ENCODE data around the gene CYS1.

GRCh38 chr2:10101491-10101890 lies 21.3 kb upstream of the CYS1 start:
- TF ChIP-seq, protein P1, sequence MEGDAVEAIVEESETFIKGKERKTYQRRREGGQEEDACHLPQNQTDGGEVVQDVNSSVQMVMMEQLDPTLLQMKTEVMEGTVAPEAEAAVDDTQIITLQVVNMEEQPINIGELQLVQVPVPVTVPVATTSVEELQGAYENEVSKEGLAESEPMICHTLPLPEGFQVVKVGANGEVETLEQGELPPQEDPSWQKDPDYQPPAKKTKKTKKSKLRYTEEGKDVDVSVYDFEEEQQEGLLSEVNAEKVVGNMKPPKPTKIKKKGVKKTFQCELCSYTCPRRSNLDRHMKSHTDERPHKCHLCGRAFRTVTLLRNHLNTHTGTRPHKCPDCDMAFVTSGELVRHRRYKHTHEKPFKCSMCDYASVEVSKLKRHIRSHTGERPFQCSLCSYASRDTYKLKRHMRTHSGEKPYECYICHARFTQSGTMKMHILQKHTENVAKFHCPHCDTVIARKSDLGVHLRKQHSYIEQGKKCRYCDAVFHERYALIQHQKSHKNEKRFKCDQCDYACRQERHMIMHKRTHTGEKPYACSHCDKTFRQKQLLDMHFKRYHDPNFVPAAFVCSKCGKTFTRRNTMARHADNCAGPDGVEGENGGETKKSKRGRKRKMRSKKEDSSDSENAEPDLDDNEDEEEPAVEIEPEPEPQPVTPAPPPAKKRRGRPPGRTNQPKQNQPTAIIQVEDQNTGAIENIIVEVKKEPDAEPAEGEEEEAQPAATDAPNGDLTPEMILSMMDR (IDR thresholded peaks at IDR 0.05), result no peak
- no peak for TF ChIP-seq POLR2AphosphoS5 (IDR thresholded peaks at IDR 0.05; ENCODE audit: insufficient read depth in 1 of 2, low read depth in 1 of 2)
- TF ChIP-seq POLR2A (IDR thresholded peaks at IDR 0.05), result no peak
